GM23338 (cell line): ENCODE results near the gene NUBPL. TPM values are rescaled to one million over a fixed set of nuclear protein-coding genes. Genes with fewer than 3 reads are reported as not detected.

Experiments used
- ATAC-seq: fragments of 200-7000 bp; cut with Tn5 transposase; 3 replicates; pipeline ENCODE4 v1.9.1; 2020
- DNase-seq: peaks from one replicate; pipeline ENCODE4 v3.0.0-alpha.2; 2015; ENCODE audit warnings: low spot score
- H2AFZ ChIP-seq: fragments of 200-600 bp; sonication (generic); 2 replicates; pipeline ENCODE4 v1.8.0; 2016; ENCODE audit warnings: antibody characterized with exemption, mild to moderate bottlenecking, moderate library complexity
- H3F3A ChIP-seq: fragments of 200-600 bp; sonication (generic); replicated peaks from 2 replicates; pipeline ENCODE4 v1.8.0; 2017; ENCODE audit warnings: antibody characterized with exemption, mixed run types, low read depth
- H3K27ac ChIP-seq: fragments of 200-600 bp; sonication (generic); 2 replicates; pipeline ENCODE4 v1.6.1; 2016; ENCODE audit warnings: low read depth
- H3K27me3 ChIP-seq: fragments of 200-600 bp; sonication (generic); 2 replicates; pipeline ENCODE4 v1.8.0; 2016; ENCODE audit warnings: mild to moderate bottlenecking, mixed run types, moderate library complexity; ENCODE audit not compliant: insufficient read depth
- H3K36me3 ChIP-seq: fragments of 200-600 bp; sonication (generic); 2 replicates; pipeline ENCODE4 v1.8.0; 2016; ENCODE audit warnings: mild to moderate bottlenecking; ENCODE audit not compliant: insufficient read depth
- H3K4me1 ChIP-seq: fragments of 200-600 bp; sonication (generic); 2 replicates; pipeline ENCODE4 v1.8.0; 2016; ENCODE audit warnings: mild to moderate bottlenecking, moderate library complexity; ENCODE audit not compliant: insufficient read depth
- H3K4me2 ChIP-seq: fragments of 200-600 bp; sonication (generic); 2 replicates; pipeline ENCODE4 v1.7.1; 2017; ENCODE audit warnings: mixed run types
- H3K4me3 ChIP-seq: fragments of 200-600 bp; sonication (generic); 2 replicates; pipeline ENCODE4 v1.6.1; 2016; ENCODE audit warnings: mixed run types
- H3K79me2 ChIP-seq: fragments of 200-600 bp; sonication (generic); replicated peaks from 2 replicates; pipeline ENCODE4 v1.8.0; 2017; ENCODE audit warnings: mild to moderate bottlenecking; ENCODE audit not compliant: insufficient read depth
- H3K9me2 ChIP-seq: fragments of 200-600 bp; sonication (generic); 2 replicates; pipeline ENCODE4 v1.8.0; 2017; ENCODE audit not compliant: insufficient read depth
- H4K20me1 ChIP-seq: fragments of 200-600 bp; sonication (generic); replicated peaks from 2 replicates; pipeline ENCODE4 v1.8.0; 2017; ENCODE audit warnings: mild to moderate bottlenecking; ENCODE audit not compliant: insufficient read depth
- H3K27ac Mint-ChIP-seq: 2 replicates; pipeline ENCODE4 v1.8.0; 2020; ENCODE audit warnings: inconsistent platforms, mild to moderate bottlenecking, moderate library complexity, mixed read lengths
- H3K27me3 Mint-ChIP-seq: 3 replicates; pipeline ENCODE4 v1.8.0; 2022; ENCODE audit warnings: low read depth, mild to moderate bottlenecking, moderate library complexity, mixed read lengths, inconsistent platforms; ENCODE audit not compliant: insufficient read depth, poor library complexity
- H3K36me3 Mint-ChIP-seq: 3 replicates; pipeline ENCODE4 v1.8.0; 2021; ENCODE audit warnings: low read depth, mild to moderate bottlenecking, inconsistent platforms, moderate library complexity, mixed read lengths
- H3K4me1 Mint-ChIP-seq: 3 replicates; pipeline ENCODE4 v1.8.0; 2020; ENCODE audit warnings: mild to moderate bottlenecking, inconsistent platforms, mixed read lengths
- H3K4me3 Mint-ChIP-seq: 3 replicates; pipeline ENCODE4 v1.8.0; 2021; ENCODE audit warnings: moderate library complexity, mild to moderate bottlenecking, inconsistent platforms, mixed read lengths
- H3K9me3 Mint-ChIP-seq: 3 replicates; pipeline ENCODE4 v1.8.0; 2020; ENCODE audit warnings: moderate library complexity, mild to moderate bottlenecking, inconsistent platforms, mixed read lengths
- CREB1 ChIP-seq: fragments of 250-450 bp; sonication (Bioruptor Pico); IDR thresholded peaks from 2 replicates; pipeline ENCODE4 v1.5.0; 2020; ENCODE audit warnings: low read depth, mild to moderate bottlenecking, moderate library complexity
- CTCF ChIP-seq, 2 experiments: fragments of 200-600 bp in 1 of 2; sonication (generic) in 1 of 2; conservative IDR thresholded peaks; 2 replicates each; pipeline versions ENCODE4 v1.5.1 to v1.6.1; 2016 to 2017; ENCODE audit warnings: antibody characterized with exemption in 2 of 2, low read depth in 2 of 2, mild to moderate bottlenecking in 2 of 2, moderate library complexity in 1 of 2
- ETS1 ChIP-seq: IDR thresholded peaks from 2 replicates; pipeline ENCODE4 v1.6.1; 2016; ENCODE audit warnings: antibody characterized with exemption
- EZH2 ChIP-seq: fragments of 200-600 bp; sonication (generic); IDR thresholded peaks from one replicate; pipeline ENCODE4 v1.8.0; 2017; ENCODE audit warnings: antibody characterized with exemption, mild to moderate bottlenecking, low read depth; ENCODE audit not compliant: unreplicated experiment
- JUNB ChIP-seq: IDR thresholded peaks from one replicate; pipeline ENCODE4 v1.6.1; 2016; ENCODE audit warnings: antibody characterized with exemption; ENCODE audit not compliant: unreplicated experiment
- POLR2AphosphoS5 ChIP-seq: IDR thresholded peaks from 2 replicates; pipeline ENCODE4 v1.6.1; 2016; ENCODE audit warnings: antibody characterized with exemption, low read depth
- REST ChIP-seq: IDR thresholded peaks from one replicate; pipeline ENCODE4 v1.6.1; 2018; ENCODE audit warnings: antibody characterized with exemption; ENCODE audit not compliant: unreplicated experiment
- STAT1 ChIP-seq: IDR thresholded peaks from one replicate; pipeline ENCODE4 v1.6.1; 2016; ENCODE audit warnings: antibody characterized with exemption; ENCODE audit not compliant: unreplicated experiment
- ZNF114 ChIP-seq: fragments of 250-450 bp; sonication (Bioruptor Pico); IDR thresholded peaks from 2 replicates; pipeline ENCODE4 v1.5.0; 2020; ENCODE audit warnings: mild to moderate bottlenecking, moderate library complexity
- ZNF331 ChIP-seq: fragments of 250-450 bp; sonication (Bioruptor Pico); IDR thresholded peaks from 2 replicates; pipeline ENCODE4 v1.5.0; 2020; ENCODE audit warnings: low read depth, mild to moderate bottlenecking, moderate library complexity
- ZNF462 ChIP-seq: fragments of 250-450 bp; sonication (Bioruptor Pico); IDR thresholded peaks from 2 replicates; pipeline ENCODE4 v1.5.0; 2020; ENCODE audit warnings: mild to moderate bottlenecking, moderate library complexity
- polyA plus RNA-seq: library from polyadenylated mRNA; unstranded; fragments of >200 nt; fragmentation: Nextera tagmentation; extraction: Ambion mirVana; gene quantifications from 2 replicates; pipeline ENCODE4 v1.2.1, GENCODE V29; 2016
- total RNA-seq: library from RNA; depleted of rRNA; stranded (reverse); fragments of >200 nt; shearing (Covaris generic); gene quantifications from 2 replicates; pipeline ENCODE4 v1.2.3, GENCODE V29; 2014

Gene NUBPL
- total and polyA plus RNA-seq, 2 experiments from 2014 or later, result 6.1 to 20.7 TPM

GRCh38 chr14:31560759-31561154, 447 bp upstream of the NUBPL start (continued):
- TF ChIP-seq ZNF462 (CRISPR knock-in tag) (no peak), POLR2AphosphoS5 (no peak), EZH2 (no peak)

GRCh38 chr14:31564194-31564593, 3.0 kb downstream of the NUBPL start:
- DNase-seq (no peak), ATAC-seq (no peak)
- no peak for TF ChIP-seq REST
- TF ChIP-seq STAT1, result no peak
- no peak for TF ChIP-seq CTCF (conservative IDR thresholded peaks at IDR 0.05; ENCODE audit: low read depth in 2 of 2)
- no peak for TF ChIP-seq ZNF114 (CRISPR knock-in tag)
- no peak for TF ChIP-seq ETS1
- no peak for TF ChIP-seq JUNB
- no peak for TF ChIP-seq EZH2
- no peak for TF ChIP-seq CREB1 (CRISPR knock-in tag)
- TF ChIP-seq ZNF331 (CRISPR knock-in tag), result no peak
- Mint-ChIP-seq H3K36me3 (peaks cover 4% of the 10 kb centered on the region; the same call in 2 of the 3 replicates), H3K4me1 (peaks cover 5% of the 10 kb centered on the region; the same call in 2 of the 3 replicates), H3K4me3 (no peak overlapping the region), H3K9me3 (peaks cover 6% of the 10 kb centered on the region; the same call in 1 of the 3 replicates), H3K27me3 (peaks cover 10% of the 10 kb centered on the region), H3K27ac (no peak overlapping the region)
- Histone ChIP-seq H3K9me2 (no peaks in the 10 kb centered on the region), H3K4me1 (peaks cover 5% of the 10 kb centered on the region), H3K27me3 (no peaks in the 10 kb centered on the region), H3K79me2 (no peaks in the 10 kb centered on the region), H3K27ac (no peak overlapping the region), H3F3A (no peaks in the 10 kb centered on the region), H3K4me2 (no peak overlapping the region), H3K4me3 (no peak overlapping the region), H3K36me3 (no peaks in the 10 kb centered on the region), H2AFZ (no peak overlapping the region), H4K20me1 (no peaks in the 10 kb centered on the region)
